ENCODE measurements around the gene RUFY3. TPM values are rescaled to one million over a fixed set of nuclear protein-coding genes. Genes with fewer than 3 reads are reported as not detected.

Gene RUFY3
- total and polyA plus RNA-seq, 9 of the 15 experiments (the other 6 are each of a cell fraction or from before 2014, with no cell fraction given): 4.2 to 31.1 (median 21.5) TPM

DNA sequence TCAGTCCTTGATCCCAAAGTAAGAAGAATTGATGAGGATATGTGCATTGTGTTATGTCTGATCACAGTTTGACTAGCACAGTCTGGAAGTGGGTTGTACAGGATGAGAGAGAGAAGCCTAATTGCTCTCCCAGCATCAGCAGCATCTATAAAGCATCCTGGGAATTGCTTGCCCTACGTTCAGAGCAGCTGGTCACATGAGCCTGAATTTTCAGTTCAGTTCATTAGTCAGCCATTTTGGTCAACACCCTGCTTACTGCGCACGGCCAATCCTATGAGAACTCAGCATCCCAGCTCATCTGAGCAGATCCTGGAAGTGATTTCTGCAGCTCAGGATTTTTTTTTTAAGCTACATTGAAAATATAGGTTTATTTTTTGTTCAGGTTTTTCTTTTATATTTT, at the start of gene RUFY3 (continued):
- TF ChIP-seq BMI1 (IDR thresholded peaks at IDR 0.05; ENCODE audit: low read length) (no peak), YY1 (IDR thresholded peaks at IDR 0.05; ENCODE audit: borderline replicate concordance in 1 of 3, control insufficient read depth in 1 of 3, extremely low read depth in 1 of 3, insufficient read depth in 3 of 3, insufficient read length in 1 of 3, insufficient replicate concordance in 2 of 3, low read depth in 1 of 3, low read length in 2 of 3) (peak in 2 of 3 experiments; percentile 20 to 63), RAD51 (IDR thresholded peaks at IDR 0.05; ENCODE audit: borderline replicate concordance, low read depth) (0 out of 2 replicates have a peak, but pooled peaks have one; percentile 40), CTBP1 (IDR thresholded peaks at IDR 0.05; ENCODE audit: borderline replicate concordance) (peak; percentile 31; the same call in 1 of the 2 replicates), ZBTB17 (CRISPR knock-in tag; IDR thresholded peaks at IDR 0.05) (peak; percentile 91)
- TF ChIP-seq, protein P1, sequence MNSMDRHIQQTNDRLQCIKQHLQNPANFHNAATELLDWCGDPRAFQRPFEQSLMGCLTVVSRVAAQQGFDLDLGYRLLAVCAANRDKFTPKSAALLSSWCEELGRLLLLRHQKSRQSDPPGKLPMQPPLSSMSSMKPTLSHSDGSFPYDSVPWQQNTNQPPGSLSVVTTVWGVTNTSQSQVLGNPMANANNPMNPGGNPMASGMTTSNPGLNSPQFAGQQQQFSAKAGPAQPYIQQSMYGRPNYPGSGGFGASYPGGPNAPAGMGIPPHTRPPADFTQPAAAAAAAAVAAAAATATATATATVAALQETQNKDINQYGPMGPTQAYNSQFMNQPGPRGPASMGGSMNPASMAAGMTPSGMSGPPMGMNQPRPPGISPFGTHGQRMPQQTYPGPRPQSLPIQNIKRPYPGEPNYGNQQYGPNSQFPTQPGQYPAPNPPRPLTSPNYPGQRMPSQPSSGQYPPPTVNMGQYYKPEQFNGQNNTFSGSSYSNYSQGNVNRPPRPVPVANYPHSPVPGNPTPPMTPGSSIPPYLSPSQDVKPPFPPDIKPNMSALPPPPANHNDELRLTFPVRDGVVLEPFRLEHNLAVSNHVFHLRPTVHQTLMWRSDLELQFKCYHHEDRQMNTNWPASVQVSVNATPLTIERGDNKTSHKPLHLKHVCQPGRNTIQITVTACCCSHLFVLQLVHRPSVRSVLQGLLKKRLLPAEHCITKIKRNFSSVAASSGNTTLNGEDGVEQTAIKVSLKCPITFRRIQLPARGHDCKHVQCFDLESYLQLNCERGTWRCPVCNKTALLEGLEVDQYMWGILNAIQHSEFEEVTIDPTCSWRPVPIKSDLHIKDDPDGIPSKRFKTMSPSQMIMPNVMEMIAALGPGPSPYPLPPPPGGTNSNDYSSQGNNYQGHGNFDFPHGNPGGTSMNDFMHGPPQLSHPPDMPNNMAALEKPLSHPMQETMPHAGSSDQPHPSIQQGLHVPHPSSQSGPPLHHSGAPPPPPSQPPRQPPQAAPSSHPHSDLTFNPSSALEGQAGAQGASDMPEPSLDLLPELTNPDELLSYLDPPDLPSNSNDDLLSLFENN (IDR thresholded peaks at IDR 0.05; ENCODE audit: low read depth in 2 of 2, low read length in 2 of 2): peak in 1 of 2 experiments; percentile 78; a peak in 2 of 4 replicates
- TF ChIP-seq, protein P2, sequence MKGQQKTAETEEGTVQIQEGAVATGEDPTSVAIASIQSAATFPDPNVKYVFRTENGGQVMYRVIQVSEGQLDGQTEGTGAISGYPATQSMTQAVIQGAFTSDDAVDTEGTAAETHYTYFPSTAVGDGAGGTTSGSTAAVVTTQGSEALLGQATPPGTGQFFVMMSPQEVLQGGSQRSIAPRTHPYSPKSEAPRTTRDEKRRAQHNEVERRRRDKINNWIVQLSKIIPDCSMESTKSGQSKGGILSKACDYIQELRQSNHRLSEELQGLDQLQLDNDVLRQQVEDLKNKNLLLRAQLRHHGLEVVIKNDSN (CRISPR knock-in tag; IDR thresholded peaks at IDR 0.05): peak; percentile 43; the same call in 1 of the 2 replicates
- TF ChIP-seq, protein P3, sequence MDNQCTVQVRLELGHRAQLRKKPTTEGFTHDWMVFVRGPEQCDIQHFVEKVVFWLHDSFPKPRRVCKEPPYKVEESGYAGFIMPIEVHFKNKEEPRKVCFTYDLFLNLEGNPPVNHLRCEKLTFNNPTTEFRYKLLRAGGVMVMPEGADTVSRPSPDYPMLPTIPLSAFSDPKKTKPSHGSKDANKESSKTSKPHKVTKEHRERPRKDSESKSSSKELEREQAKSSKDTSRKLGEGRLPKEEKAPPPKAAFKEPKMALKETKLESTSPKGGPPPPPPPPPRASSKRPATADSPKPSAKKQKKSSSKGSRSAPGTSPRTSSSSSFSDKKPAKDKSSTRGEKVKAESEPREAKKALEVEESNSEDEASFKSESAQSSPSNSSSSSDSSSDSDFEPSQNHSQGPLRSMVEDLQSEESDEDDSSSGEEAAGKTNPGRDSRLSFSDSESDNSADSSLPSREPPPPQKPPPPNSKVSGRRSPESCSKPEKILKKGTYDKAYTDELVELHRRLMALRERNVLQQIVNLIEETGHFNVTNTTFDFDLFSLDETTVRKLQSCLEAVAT (IDR thresholded peaks at IDR 0.05): peak in 1 of 2 experiments; percentile 97; a peak in 2 of 4 replicates

All from K562 (cell line).